GM19240 (cell line): ENCODE data around the gene TCERG1L.
"Not testable (repeated sequence)": the region's sequence is repeated elsewhere in the genome, so short reads cannot be mapped to it uniquely, and the experiment has no call there.

Experiments used
- DNase-seq: peaks from one replicate; pipeline ENCODE4 v3.0.0; 2011; ENCODE audit warnings: low spot score; ENCODE audit not compliant: insufficient read length

Gene TCERG1L

DNA sequence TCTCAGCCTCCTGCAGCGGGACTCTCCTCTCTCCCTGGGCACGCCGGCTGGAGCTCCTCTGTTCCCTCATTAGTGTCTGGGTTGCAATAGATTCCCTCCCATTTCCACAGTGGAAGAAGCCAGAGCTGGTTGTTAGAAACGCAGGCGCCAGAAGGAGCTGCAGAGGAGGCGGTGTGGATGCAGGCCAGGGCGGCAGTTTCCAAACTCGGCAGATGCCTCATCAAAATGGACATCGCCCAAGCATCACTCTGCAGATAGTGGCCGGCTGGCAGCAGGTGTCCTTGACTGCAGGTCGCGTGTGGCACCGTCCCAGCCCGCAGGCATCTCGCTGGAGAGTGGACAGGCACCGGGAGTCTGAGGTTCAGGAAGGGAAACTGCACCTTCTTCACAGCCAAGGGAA lies 201.8 kb downstream of the TCERG1L start:
- no peak for DNase-seq

DNA sequence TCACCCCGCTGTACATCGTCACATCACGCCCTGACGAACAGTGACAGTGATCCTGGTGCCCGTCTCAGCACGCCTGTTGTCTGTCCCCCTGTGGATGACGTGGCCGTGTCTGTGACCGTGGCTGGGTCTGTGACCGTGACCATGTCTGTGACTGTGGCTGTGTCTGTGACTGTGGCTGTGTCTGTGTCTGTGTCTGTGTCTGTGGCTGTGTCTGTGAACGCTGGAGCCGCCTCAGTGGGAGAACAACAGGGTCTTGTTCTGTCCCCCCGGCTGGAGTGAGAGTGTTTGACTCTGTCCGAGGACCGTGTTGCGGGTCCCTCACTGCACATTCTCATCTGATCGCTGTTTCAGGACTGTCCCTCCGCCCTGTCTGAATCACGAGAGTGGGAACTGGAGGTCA lies 202.2 kb downstream of the TCERG1L start:
- no peak for DNase-seq

DNA sequence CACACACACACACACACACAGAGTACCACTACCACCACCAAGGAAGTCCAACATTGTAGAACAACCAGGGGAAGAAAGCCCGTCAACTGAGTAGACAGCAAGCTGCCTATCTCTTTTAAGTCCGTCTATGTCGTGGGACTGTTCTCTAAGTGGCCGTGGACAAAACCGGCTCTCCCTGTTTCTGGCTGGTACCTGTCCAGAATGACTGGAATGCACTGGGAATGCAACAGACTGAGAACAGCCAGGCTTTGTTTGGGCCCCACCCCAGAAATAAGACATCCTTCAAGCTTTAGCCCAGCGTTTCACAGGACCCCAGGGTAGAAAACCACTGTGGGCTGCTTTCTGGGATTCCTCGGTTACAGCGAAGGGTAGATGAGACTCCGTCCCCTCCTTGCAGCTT lies 203.6 kb downstream of the TCERG1L start:
- no peak for DNase-seq

DNA sequence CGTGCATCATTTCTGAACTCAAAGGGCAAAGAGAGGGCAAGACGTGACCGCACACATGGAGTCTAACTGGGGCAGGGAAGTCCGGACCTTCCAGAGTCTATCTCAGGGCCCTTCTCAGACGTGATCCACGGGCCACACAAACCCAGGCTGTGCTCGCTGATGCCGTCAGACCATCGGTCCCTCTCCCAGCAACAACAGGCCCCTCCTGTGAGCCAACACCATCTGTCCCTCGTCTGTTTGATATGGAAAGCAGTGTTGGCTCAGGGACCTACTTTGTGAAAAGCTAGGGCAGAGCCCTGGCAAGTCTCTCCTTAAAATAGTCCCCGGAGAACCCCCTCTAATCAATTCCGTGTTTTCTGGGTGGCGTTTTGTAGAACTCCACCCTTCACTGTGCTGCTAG lies 208.8 kb downstream of the TCERG1L start:
- DNase-seq = no peak

DNA sequence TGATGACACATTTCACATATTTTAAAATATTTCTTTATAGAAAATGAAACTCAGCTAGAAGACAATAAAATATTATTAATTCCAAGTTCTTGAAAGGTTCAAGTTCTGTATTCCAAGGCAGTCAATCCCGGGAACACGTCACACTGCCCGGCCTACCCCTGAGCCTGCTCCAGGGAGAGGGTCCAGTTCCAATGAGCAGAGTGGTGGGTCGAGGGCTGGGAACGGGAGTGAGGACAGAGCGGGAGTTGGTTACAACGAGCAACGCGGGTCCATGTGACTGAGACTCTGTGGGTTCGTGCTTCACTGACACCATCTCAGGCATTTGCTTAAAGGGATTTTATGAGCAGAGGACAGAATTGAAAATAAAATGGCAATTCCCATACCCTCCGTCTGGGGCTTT lies 209.4 kb downstream of the TCERG1L start:
- no peak for DNase-seq

DNA sequence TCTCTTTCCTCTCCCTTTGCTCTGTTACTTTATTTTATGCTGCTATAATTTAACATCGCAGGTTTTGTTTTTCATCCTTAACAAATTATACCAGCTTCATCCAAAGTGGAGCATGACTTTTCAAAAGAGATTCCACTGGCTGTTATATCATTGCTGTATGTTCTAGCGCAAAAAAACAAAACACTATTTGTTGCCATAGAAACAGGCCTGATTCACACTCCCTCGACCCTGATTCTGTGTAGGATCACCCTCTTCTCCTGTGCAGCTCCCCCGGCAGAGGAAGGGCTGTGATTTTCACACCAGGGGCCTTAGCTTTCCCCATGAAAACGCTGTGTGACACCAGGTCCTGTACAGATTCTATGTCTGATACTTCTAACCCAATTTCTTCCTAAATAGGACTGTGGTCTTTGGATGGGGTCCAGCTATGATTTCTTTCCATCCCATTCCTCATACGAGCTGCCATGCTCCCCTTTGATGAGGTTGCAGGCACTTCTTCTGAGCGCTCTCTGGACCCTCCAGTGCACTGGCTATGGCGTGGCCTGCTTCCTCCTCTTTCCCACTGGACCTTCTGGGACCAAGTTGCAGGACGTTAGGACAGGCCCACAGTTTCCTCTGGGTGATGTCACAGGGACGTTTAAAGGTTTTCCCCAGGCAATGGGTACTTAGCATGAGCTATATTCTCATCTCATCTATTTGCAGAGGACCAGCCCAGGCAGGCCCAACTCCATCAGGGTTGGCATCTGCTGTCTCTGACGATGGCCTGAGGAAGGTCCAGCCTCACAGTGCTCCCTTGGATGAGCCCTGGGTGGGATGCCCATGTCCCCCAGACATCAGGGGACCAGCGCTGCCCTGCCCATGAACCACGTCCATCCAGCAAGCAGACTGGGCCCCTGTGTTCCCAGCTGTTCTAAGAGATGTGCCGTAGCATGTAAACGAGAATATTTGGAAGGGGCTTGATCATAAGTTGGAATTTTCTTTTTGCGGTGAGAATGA lies 210.8 kb downstream of the TCERG1L start:
- DNase-seq = not testable (repeated sequence)

DNA sequence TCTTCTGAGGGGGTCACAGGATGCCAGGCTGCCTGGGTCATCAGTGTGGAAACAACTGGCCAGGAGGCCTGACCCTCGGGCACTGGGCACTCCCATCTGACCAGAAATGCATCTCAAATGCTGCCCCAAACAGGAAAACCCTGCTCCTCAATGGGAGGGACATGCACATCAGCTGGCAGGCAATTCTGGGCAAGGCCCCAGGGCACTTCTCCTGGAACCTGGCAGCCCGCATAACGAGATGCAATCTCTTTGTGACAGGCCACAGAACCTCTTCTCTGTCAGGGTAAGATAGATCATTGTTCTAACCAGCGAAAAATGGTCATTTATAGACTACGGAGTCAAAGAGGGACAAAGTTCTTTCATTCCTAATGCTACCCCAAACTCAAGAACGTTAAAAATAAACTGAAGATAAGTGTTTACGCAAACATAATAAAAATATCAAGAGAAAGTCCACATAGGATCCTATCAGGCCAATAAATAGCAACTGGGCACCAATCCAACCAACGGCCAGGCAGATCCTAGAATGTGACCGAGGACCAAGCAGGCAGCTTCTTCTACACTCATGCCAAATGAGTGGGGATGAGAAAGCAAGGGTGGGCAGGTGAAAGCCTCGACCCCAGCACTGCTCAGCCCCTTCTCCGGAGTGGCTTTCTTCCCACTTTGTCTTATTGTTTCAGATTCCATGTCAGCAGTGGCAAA lies 212.3 kb downstream of the TCERG1L start:
- no peak for DNase-seq

DNA sequence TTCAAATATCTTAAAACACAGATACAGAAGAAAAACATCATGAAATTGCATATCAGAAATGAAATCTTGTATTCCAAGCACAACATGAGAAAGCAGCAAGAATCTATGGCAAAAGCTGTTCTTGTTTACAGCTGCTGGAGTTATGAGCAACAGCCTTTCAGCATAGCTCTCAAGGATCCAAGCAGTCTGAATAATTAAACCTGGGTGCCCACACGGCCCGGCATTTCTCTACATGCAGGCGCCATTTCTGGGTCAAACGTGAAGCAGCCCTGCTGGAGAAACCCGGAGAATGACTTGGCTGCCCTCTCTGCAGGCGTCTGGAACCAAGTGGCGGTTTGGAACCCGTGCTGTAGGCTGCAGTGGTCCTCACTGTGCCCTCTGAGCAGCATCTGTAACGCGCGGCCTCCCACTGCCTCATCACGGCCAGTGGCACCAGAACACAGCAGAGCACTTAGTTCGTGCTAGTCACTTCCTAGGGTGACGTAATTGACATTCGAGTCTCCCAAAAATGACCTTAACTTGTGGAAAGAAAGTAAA lies 213.0 kb downstream of the TCERG1L start:
- DNase-seq = no peak

DNA sequence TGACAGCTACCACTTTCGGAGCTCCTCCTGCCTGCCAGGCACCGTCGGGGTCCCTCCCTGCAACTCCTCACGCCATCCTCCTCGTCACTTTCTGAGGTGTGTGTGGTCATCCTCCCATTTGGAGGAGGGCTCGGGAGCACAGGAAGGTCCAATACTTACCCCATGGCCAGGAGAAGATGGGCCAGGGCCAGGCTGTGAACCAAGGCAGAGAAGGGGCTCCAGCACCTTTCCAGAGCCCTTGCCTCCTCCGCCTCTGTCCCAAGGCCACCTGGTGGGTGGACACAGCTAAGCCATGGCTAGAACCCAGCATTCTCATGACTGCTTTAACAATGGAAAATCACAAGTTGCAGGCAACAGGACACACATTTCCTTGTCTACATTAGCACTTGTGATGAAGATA lies 215.5 kb downstream of the TCERG1L start:
- no peak for DNase-seq

DNA sequence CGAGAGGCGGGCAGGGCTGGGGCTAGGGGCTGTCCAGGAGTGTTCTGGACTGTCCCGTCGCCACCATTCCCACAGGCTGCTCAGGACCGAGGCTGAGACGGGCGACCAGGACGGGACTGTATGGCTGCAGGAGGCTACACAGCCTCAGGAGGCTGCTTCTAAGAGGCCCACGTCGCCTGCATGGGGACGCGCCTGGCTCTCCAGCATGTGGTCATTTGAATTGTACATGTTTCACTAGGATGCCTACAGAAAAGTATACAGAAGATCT lies 216.3 kb downstream of the TCERG1L start:
- no peak for DNase-seq

DNA sequence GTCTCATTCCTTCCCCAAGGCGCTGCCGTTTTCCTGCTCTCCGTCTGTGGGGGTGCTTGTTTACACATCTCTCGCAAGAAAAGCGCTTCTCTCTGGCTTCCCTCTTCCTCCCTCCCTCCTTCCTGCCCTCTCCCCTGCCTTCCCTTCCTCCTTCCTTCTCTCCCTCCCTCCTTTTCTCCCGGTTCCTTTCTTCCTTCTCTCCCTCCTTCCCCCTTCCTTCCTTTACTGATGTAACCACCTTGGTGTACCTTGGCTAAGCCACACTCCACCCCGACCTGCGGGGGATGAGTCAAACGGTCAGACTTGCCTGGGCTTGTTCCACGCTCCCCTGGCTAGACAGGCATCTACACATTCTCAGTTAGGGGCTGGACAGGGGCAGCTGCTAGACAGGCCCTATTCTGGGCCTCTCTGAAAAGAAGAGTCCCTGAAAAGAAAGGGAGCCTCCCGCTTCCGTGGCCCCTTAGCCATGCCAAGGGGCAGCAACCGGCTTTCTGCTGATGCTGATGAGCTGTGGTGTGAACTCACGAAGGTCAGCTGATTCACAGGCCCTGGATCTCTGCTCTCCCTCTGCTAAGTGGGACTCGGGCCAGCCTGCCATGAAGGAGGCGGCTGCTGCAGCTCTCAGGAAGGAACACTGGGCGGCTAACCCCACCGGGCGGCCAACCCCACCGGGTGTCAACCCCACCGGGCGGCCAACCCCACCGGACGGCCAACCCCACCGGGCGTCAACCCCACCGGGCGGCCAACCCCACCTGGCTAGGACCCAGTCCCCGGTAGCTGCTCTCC lies 216.8 kb downstream of the TCERG1L start:
- DNase-seq = no peak

DNA sequence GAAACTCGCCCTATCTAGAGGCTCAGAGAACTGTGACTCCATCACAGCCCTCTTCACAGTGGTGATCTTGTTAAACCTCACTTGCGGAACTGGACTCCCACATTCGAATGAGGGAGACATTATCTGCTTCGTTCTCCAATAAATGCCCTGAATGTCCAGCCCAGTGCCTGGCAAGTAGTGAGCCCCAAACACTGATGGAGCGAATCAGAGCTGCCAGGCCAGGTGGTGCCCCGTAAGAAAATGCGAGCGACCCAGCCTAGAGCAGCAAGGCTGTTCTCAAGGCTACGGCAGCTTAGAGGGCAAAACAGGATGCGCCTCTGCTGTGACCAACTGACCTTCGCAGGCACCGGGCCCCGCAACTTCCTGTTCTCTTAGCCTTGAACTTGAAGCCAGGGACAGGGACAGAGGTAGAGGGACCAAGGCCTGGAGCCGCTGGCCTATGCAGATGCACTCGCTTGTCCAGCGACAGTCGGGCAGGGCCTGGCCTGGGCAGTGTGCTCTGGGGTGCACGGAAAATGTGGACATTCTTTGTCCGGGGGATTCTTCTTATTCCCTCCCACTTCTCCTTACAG lies 217.6 kb downstream of the TCERG1L start:
- no peak for DNase-seq

DNA sequence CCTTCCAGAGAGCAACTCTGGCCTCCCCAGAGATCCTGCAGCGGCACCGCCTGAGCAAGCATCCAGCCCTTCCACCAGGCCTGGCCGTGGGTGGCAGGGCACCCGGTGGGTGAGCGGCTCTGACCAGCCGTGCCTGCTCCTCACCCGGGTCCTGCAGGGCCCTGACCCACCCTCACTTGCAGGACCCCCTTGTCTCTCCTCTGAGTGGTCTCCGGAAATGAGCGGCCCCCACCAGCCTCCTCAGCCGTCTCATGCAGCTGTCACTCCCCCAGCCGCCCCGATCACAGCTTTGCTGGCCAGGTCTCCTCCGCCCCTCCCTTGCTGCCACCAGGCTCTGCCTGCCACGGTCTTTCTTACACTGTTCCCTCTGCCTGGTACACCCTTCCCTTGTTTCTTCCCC lies 218.2 kb downstream of the TCERG1L start:
- DNase-seq = no peak

DNA sequence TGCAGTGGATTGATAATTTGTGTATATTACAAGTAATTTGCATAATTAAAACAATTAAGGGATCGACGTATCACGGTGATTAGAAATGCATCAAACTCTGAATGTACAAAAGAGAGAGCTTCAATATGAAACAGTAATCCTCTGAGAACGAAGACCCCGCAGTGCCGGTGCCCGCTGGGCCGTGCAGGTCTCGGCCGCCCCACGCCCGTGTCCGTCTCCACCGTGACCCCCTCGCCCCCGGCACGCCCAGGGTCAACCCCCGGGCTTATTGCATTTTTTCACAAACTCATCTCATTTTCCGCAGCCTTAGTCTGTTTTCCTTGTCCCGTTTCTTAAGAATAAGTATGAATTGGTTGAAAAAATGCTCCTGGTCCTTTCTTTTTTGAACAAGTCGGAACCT lies 218.6 kb downstream of the TCERG1L start:
- DNase-seq = no peak

DNA sequence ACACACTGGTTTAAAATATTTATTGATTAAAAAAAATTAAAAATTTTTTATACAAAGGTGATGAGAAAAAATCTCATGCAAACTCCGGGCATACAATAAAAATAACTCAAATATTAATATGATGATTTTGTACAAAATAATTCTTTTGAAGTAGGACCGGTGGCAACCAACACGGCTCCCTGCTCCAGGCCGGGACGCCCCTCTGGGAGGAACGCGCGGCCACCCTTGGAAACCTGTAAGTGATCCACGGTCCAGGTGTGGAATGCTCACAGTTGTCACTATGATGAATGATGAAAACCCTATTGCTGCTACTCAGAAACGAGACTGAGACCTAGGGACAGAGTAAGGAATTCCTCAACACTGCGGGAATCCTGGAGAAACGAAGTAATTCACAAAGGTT lies 219.1 kb downstream of the TCERG1L start:
- DNase-seq = no peak

DNA sequence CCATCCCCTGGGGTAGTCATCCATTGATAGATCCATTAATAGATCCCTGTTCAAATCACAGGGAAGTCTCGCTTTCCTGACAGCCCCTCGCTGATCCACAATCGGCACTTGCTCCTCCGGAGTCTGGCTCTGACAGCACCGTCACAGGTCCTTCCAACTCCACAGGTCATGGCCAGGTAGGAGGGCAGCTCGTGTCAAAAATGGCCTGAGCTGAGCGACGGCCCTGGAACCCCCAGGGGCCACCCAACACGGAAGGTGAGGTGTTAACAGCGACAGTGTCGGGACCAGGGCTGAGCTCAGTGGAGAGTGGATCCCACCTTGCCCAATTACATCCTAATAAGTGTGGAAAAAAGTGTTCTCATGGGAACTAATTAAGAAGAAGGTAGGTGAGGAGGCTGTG lies 219.8 kb downstream of the TCERG1L start:
- DNase-seq = no peak

DNA sequence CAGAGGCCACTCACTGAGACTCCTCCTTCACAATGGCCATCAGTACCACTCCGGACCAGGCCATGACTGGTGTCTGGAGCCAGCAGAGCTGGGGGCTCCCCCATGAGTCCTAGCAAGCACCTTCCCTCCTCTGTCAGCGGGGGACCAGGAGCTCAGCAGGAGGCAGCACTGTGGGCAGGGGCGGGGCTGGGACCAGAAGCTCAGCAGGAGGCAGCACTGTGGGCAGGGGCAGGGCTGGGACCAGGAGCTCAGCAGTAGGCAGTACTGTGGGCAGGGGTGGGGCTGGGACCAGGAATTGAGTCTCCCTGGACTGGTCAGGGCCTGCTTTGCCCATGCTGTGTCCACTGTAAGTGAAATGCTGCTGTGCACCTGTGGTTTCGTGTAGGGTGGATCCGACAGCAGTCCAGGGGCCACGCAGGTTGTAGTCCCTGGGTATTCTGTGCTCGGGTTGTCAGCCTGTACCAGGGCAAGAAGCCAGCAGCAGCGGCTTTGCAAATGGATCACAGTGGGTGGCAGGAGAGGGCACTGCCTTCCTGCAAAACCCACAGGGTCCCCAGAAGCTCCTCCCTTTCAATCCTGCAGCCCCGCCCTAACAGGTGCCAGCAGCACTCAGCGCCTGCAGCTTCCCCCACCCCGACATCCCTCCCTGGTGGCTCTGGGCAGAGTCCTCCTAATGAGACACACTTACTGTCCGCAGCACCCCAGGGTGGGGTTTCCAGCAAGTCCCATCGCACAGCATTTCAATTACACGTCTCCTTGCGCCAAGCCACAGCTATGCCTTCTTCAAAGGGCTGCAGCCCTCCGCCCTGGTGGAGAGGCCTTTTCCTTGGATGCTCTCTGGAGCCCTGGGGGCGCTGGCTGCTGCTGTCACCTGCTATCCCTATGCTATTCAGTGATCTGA lies 220.5 kb downstream of the TCERG1L start:
- DNase-seq = no peak

DNA sequence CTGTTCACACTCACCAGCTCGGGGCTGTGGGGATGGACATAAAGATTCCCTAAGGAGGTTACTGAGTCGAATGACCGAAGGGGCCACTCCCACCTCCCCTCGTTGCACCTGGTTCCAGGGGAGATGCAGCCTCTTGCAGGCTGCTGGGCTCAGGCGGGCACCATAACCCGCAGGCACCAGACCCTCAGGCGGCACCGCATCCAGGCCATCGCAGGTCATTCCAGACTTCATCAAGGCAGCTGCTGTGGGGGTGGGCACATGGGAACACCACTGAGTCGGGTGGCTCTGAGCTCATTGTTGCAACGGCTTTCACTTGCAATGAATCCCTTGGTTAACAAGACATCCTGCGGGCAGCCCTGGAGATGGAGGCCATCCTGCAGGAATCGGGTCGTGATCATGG lies 221.7 kb downstream of the TCERG1L start:
- DNase-seq = no peak

DNA sequence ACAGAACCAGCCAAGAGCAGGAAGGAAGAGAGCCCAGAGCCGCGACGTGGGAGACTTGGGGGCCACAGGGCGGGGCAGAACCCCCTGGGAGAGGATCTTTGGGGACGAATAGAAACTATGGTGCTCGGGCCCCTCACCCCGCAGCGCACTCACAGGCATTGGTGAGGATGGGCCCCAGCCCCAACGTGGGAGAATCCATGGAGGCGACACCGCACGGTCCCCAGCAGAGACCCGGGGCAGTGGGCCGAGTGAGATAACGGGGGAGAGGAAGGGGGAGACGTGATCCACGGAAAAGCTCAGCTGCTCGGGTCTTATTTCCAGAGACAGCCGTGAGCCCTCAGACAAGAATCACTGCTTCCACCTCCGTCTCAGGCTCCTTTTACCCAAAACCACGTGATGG lies 222.4 kb downstream of the TCERG1L start:
- DNase-seq = no peak

DNA sequence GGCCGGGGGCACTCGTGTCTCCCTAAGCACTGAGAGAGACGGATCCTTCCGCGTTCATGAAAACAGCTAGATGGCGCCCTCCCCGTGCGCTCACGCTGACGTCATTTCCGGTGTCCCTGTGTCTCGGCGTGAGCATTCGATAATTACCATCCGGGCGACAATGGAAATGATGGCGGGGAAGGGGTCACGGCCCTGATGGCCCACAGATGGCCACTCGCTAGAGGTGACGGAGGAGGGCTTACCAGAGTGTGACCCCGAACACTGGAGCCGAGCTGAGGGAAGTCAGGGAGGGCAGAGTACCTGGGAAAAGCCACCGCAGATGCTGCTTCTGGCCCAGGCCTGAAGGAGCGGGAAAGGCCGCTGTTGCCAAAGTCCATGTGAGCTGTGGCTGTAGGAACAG lies 222.9 kb downstream of the TCERG1L start:
- DNase-seq = no peak
